ENCODE data around the gene EID2. TPM values are rescaled to one million over a fixed set of nuclear protein-coding genes. Genes with fewer than 3 reads are reported as not detected.

The EID2 gene
- total and polyA plus RNA-seq, 2 of the 8 experiments (the other 6 are each of a cell fraction or from before 2014, with no cell fraction given) = 7.8 to 29.6 TPM

DNA sequence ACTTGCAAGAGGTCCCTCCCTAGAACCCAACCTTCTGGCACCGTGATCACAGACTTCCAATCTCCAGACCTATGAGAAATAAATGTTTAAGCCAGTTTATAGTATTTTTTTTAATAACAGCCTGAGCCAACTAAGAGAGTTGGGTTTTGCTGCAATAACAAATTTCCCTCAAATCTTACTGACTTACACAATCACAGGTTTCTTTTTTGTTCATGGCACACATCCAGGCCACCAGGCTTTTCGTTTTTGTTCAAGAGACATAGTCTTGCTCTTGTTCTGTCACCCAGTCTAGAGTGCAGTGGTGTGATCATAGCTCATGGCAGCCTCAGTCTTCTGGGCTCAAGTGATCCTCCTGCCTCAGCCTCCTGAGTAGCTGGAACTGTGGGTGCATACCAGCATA, 27.0 kb downstream of the EID2 start:
- H3K36me3 ChIP-seq (ENCODE audit: control insufficient read depth in 2 of 4, insufficient read depth in 4 of 4, low read length in 3 of 4) = no peaks in the 10 kb centered on the region
- no peak overlapping the region for H3K23ac ChIP-seq (ENCODE audit: insufficient read length)
- no peak overlapping the region for H2BK5ac ChIP-seq (ENCODE audit: low read depth, low read length)
- no peak overlapping the region for H4K5ac ChIP-seq (ENCODE audit: insufficient read length, low read depth, low read length)
- no peak overlapping the region for H2AK5ac ChIP-seq (ENCODE audit: low read depth, low read length)
- POLR2A ChIA-PET (ENCODE audit: partially characterized antibody) = interaction anchor here (0.6 to 4.2 kb wide), 3 partner anchors 10 to 99 kb away, joined by 3 to 24 read pairs (median 6); partner anchors contain the start of gene RPS16
- FAIRE-seq (no peak), DNase-seq (ENCODE audit: low read depth in 1 of 2, low spot score in 2 of 2) (no peak)
- peaks cover 10% of the 10 kb centered on the region; the same call in 1 of the 2 replicates for H3K23me2 ChIP-seq (ENCODE audit: low read depth, low read length)
- H4K91ac ChIP-seq (replicated peaks; ENCODE audit: insufficient read length, low read length) = no peak overlapping the region
- H2BK120ac ChIP-seq (replicated peaks; ENCODE audit: low read depth, low read length) = no peak overlapping the region
- no peak overlapping the region for H3K27ac ChIP-seq (ENCODE audit: low read depth, low read length)
- H3K18ac ChIP-seq (ENCODE audit: extremely low read depth, low read length) = no peak overlapping the region
- peaks cover 7% of the 10 kb centered on the region; the same call in 1 of the 2 replicates for H3K79me1 ChIP-seq (ENCODE audit: low read depth, low read length)
- H3K79me2 ChIP-seq (ENCODE audit: control insufficient read depth in 1 of 2, insufficient read depth in 2 of 2, low read length in 2 of 2) = peaks cover 0 to 7% of the 10 kb centered on the region in 2 experiments; a peak in 3 of 4 replicates
- H3K14ac ChIP-seq (ENCODE audit: insufficient read length) = no peak overlapping the region
- H3K27me3 ChIP-seq (replicated peaks in 1 of 4; ENCODE audit: control insufficient read depth in 3 of 4, extremely low read depth in 1 of 4, insufficient read depth in 3 of 4, low read length in 3 of 4) = peaks cover 4 to 16% (median 12%) of the 10 kb centered on the region in 4 experiments
- no peak overlapping the region for H2BK20ac ChIP-seq (ENCODE audit: low read length)
- H3K9me3 ChIP-seq (ENCODE audit: insufficient read depth in 2 of 2, low read depth in 1 of 2, low read length in 1 of 2) = no peaks in the 10 kb centered on the region
- H3K4me2 ChIP-seq (ENCODE audit: insufficient read depth in 1 of 2, low read depth in 2 of 2, low read length in 2 of 2) = no peak overlapping the region
- no peak overlapping the region for H2BK15ac ChIP-seq (ENCODE audit: low read length)
- no peak overlapping the region for H3K9ac ChIP-seq (replicated peaks in 1 of 4; ENCODE audit: extremely low read depth in 1 of 4, low read depth in 3 of 4, low read length in 3 of 4)
- peaks cover 0 to 2% of the 10 kb centered on the region in 2 experiments for H4K20me1 ChIP-seq (replicated peaks in 1 of 2; ENCODE audit: control insufficient read depth in 1 of 2, insufficient read depth in 2 of 2, low read length in 2 of 2)
- no peak overlapping the region for H2AFZ ChIP-seq (ENCODE audit: low read length)
- H3K4ac ChIP-seq (replicated peaks; ENCODE audit: insufficient read length, low read depth, low read length) = no peak overlapping the region
- CTCF ChIA-PET (ENCODE audit: partially characterized antibody) = interaction anchor here (1.8 to 10.7 kb wide), 3 partner anchors 9 to 39 kb away, joined by 13 to 101 read pairs (median 14); partner anchors contain the start of gene EID2B
- no peak overlapping the region for H2BK12ac ChIP-seq (ENCODE audit: low read depth, low read length)
- 92% methylated on average over 2 of the region's 2 CpGs; no CpG with 5 or more reads in 1 of the 2 experiments for WGBS, 2 experiments (ENCODE audit: extremely low coverage in 1 of 2, insufficient coverage in 1 of 2, insufficient read length in 1 of 2, insufficient replicate concordance in 2 of 2, low coverage in 1 of 2, low lambda C conversion rate in 2 of 2, missing lambda C conversion rate in 1 of 2)
- no peak overlapping the region for H3K4me3 ChIP-seq (ENCODE audit: extremely low read depth in 1 of 4, insufficient read depth in 2 of 4, low read depth in 3 of 4, low read length in 4 of 4)
- H3K4me1 ChIP-seq (replicated peaks in 1 of 4; ENCODE audit: control insufficient read depth in 3 of 4, insufficient read depth in 4 of 4, low read length in 3 of 4) = peaks cover 0 to 9% (median 1%) of the 10 kb centered on the region in 4 experiments; a peak in 5 of 7 replicates
- H4K8ac ChIP-seq (ENCODE audit: extremely low read depth, insufficient read depth, low read length) = no peak overlapping the region
- H3K56ac ChIP-seq (replicated peaks; ENCODE audit: insufficient read length, low read depth, low read length) = no peak overlapping the region
- TF ChIP-seq CREB1 (IDR thresholded peaks at IDR 0.05) (no peak), TCF12 (IDR thresholded peaks at IDR 0.05; ENCODE audit: low read depth, low read length) (no peak), SIN3A (conservative IDR thresholded peaks at IDR 0.05 in 1 of 2, IDR thresholded peaks at IDR 0.05 in 1 of 2; ENCODE audit: low read depth in 1 of 2, low read length in 2 of 2) (no peak), SAP30 (IDR thresholded peaks at IDR 0.05; ENCODE audit: insufficient read depth, insufficient replicate concordance, low read length) (no peak), CHD1 (IDR thresholded peaks at IDR 0.05; ENCODE audit: low read depth, low read length) (no peak), ZNF274 (IDR thresholded peaks at IDR 0.05; ENCODE audit: borderline replicate concordance, extremely low read depth, low read length) (no peak), POLR2AphosphoS5 (IDR thresholded peaks at IDR 0.05; ENCODE audit: low read depth, low read length) (no peak), CHD2 (IDR thresholded peaks at IDR 0.05; ENCODE audit: low read length) (no peak), TAF7 (optimal IDR thresholded peaks at IDR 0.05; ENCODE audit: borderline replicate concordance, low read depth, low read length) (no peak), TBP (IDR thresholded peaks at IDR 0.05; ENCODE audit: low read depth, low read length) (no peak), JUND (IDR thresholded peaks at IDR 0.05; ENCODE audit: low read length) (no peak), BRCA1 (IDR thresholded peaks at IDR 0.05; ENCODE audit: low read depth, low read length) (no peak)
- TF ChIP-seq, protein P1, sequence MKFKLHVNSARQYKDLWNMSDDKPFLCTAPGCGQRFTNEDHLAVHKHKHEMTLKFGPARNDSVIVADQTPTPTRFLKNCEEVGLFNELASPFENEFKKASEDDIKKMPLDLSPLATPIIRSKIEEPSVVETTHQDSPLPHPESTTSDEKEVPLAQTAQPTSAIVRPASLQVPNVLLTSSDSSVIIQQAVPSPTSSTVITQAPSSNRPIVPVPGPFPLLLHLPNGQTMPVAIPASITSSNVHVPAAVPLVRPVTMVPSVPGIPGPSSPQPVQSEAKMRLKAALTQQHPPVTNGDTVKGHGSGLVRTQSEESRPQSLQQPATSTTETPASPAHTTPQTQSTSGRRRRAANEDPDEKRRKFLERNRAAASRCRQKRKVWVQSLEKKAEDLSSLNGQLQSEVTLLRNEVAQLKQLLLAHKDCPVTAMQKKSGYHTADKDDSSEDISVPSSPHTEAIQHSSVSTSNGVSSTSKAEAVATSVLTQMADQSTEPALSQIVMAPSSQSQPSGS (IDR thresholded peaks at IDR 0.05; ENCODE audit: low read length) = no peak
